Activated CD4-positive, alpha-beta T cell treated with anti-CD3 and anti-CD28 coated beads, Interleukin-2, Interleukin-4, amounts not matched to agents 100 ng/mL and 50 ng/mL, durations not matched to agents 16 hours and 8 hours (primary cell): ENCODE data around the gene TRAF5.

ENCODE experiments used
- DNase-seq: peaks from one replicate; pipeline ENCODE4 v3.0.0-alpha.2; 2020; ENCODE audit warnings: low spot score

The TRAF5 gene

GRCh38 chr1:211328084-211328694, 1.6 kb downstream of the TRAF5 start:
- no peak for DNase-seq

DNA sequence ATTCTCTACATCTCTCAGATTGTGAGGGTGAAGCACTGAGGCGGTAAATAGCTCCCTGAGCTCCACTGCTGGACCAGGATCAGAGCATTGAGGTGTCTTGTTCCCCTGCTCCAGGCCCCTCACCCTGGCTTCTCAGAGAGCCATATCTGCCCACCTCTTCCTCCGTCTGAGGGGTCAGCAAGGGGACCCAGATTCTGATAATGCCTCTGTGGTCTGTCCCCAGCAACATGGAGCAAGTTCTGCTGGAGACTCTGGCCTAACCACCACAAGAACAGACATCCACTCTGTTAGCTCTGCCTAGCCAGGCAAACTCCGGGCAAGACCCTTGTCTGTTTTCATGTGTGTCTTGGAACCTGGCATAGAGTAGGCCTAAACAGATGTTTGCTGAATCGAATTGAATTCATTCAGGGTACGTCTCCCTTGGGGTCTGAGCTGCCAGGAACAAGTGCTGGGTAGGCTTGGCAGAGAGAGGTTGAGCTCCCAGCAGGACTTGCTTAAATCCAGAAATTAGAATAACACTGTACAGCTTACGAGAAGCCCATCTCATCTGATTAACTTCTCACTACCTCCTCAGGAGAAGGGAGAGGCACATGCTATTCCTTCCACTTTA, 2.3 kb downstream of the TRAF5 start:
- no peak for DNase-seq

DNA sequence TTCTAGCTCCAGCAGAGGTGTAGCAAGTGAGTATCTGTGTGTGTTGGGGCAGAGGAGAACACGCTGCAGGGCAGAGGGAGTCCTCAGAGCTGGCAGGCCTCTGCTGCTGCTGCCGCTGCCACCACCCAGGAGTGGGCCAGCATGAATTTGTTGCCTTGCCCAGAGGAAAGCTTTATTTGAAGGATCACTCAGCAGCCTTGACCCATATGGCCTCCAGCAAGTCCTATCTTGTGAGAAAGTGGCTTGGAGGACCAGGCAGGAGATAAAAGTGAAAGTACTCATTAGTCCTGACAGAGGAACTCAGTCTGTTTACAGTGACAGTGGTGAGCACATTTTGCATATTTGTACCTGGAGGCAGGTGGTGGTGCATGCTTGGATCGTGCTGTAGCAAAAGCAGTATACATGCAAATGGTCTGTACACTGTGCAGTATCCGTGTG, 3.1 kb downstream of the TRAF5 start:
- DNase-seq = no peak

DNA sequence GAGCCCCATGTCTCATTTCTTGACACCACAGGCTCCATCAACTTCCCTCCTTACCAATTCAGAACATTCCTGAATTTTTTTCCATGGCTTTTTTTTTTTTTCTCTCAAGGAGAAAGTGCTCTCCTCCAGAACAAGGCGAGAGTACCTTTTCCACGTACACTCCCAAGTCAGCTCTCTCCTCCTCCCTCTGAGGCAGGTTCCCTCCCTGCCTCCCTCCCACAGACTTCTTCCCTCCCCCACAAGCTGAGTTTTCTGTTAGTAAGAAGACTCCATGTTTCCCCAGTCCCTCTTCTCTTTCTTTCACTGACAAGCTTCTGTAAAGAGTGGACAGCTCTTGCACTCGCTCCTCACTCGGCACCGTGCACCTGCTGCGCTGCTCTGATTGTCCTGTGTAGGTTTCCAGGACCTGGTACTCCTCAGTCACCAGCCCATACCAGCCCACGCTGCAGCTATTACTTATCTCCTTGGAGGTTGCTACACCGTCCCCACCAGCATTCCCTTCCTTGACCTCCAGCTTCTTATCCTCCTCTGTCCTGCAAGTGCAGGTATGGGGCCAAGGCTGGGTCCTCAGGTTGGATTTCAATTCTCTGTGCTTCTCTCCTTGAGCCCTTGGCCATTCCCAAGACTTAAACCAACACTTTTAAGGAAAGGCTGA, 3.8 kb downstream of the TRAF5 start:
- no peak for DNase-seq

DNA sequence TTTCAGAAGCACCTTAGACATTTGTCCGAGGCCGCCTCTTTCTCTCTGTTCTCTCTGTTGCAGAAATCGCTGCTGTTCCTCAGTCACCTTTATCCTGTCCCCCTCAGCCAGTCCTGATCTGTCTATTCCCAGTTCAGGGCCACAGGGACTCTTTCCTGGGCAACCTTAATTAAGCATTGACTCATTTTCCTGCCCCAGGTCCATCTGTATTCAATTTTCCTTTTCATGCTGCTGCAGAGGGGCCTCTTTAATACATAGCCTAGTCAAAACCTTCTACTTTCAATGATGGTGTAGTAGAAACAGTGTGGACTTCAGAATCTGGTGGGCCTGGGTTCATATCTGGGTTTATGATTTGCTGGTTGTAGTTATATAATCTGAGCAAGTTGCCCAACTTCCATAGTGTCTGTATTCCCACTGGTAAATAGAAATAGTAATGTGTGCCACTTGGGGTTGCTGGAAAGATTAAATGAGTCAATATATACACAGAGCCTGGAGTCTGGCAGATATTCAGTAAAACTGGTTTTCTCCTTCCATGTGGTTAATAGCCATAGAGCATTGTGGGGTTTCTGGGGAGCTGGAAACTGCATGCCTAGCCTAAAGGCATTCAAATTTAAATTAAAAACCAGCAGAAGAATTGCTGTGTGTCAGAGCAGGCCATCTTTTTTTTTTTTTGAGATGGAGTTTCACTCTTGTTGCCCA, 4.5 kb downstream of the TRAF5 start:
- DNase-seq = no peak

DNA sequence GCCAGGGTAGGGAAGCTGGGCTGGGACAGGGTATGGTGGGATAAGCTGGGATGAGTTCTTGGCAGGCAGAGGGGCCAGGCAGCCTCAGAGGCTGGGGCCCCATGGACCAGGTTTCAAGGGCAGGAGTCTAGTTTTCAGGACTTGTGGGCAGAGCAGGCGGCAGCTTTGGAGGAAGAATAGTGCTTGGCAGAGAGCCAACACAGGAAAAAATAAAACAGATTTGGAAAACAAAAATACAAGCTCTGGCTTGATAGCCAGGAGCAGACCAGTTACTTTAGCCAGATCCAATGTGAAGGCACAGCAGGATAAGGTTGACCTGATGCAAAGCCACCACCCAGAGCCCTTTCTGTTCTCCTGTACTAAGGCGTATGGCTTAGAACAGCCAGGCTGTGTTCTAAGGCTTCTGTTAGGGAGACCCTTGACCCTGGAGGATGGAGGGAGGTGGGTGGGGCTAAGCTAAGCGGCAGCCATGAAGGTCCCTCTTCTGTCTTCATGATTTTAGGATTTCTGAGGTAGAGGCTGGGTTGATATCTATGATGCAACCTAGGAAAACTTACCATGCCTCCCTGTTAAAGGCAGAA, 5.5 kb downstream of the TRAF5 start:
- DNase-seq = no peak

GRCh38 chr1:211332830-211333229, 6.2 kb downstream of the TRAF5 start:
- no peak for DNase-seq

GRCh38 chr1:211333906-211334305, 7.3 kb downstream of the TRAF5 start:
- no peak for DNase-seq

GRCh38 chr1:211334986-211335385, 8.4 kb downstream of the TRAF5 start:
- DNase-seq = no peak

DNA sequence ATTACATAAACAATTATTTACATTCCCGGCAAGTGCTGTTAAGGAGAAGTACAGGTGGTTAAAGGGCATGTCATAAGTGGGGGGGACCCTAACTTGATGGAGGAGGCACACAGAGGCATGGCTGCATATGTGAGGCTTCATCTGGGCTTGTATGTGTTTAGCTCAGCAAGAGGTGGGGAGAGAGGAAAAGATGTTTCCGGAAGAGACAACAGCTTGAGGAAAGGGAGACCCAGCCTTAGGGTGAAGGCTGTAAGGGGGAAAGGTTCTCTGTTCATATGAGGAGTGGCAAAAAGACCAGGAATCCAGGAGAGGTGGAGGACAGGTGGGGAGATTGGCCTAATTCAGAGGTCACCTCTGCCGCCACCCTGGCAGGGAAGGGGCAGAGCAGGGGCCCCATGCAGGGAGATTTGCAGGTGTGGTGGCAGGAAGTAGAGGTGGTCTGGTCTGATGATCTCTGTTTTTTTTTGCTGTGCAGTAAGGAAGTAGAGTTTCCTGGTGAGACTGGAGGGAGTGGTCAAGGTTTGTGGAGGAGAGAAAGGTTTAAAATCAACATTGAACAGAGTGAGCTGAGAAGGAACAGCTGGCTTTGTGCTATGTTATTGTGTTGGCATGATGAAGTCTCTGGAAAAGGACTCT, 9.0 kb downstream of the TRAF5 start:
- DNase-seq = no peak

- no peak for DNase-seq
Measured at GRCh38 chr1:211336161-211336560, 9.5 kb downstream of the TRAF5 start.

- no peak for DNase-seq
Measured at GRCh38 chr1:211336775-211337174, 10.1 kb downstream of the TRAF5 start.

DNA sequence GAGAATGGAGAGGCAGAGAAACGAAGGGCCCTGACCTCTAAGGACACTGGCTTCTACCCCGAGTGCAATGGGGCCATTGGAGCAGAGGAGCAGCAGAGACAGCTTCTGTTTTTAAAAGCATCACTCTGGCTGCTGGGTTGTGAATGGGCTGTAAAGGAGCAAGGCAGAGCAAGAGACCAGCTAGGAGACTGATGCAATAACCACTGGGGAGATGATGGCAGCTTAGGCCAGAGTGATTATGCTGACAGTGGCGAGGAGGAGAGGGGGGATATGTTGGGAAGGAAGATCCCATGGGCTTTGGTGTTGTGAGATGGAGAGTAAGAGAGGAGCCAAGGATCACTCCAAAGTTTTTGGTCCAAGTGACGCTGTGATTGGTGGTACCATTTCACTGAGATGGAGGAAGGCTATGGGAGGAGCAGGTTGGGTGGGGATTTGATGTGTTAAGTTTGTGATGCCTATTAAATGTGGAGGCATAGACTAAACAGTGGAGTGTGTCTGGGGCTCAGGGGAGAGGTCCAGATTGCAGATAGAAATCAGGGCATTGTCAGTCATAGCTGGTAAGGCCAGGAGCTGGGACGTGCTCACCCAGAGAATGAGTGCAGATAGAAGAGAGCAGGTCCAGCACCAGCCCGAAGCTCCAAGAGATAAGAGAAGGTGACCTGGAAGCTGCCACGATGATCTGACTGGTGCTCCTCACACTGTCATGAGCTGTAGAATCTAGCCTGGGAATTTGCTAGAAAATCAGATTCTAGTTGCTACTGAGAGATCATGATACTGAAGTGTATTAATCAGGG, 11.0 kb downstream of the TRAF5 start:
- DNase-seq = no peak

GRCh38 chr1:211338224-211338620, 11.6 kb downstream of the TRAF5 start:
- DNase-seq = no peak

DNA sequence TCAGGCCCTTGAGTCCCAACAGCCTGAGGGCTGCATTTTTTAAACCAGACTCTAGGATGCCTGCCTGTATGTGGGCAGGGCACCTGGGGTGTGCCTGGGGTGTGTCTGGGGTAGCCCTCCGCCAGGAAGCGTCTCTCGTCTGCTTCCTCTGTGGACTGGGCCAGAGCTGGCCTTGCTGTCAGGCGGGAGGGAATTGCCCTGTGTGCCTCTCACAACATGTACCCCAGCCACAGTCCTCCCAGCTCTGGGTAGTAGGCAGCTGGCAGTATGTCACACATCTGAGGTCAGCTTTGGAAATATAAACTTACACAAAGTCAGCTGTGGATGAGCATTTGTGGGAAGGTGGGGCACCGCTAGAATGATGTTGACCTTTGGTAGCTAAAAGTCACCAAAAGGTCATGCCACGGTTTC, 13.0 kb downstream of the TRAF5 start:
- DNase-seq = no peak

GRCh38 chr1:211340622-211341507, 14.2 kb downstream of the TRAF5 start:
- no peak for DNase-seq

DNA sequence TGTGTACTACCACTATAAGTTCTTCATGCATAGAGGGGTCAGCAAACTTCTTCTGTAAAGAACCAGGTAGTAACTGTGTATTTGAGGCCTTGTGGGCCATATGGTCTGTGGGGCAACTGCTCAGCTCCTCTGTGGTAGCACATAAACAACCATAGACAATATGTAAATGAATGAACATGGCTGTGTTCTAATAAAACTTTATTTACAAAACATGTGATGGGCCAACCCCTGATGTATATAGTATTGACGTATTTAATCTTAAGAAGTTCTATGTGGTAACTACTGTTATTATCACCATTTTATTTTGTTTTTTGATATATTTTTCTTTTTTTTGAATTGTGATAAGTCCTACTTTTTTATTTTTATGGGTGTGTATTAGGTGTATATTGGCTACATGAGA, 15.4 kb downstream of the TRAF5 start:
- DNase-seq = no peak

DNA sequence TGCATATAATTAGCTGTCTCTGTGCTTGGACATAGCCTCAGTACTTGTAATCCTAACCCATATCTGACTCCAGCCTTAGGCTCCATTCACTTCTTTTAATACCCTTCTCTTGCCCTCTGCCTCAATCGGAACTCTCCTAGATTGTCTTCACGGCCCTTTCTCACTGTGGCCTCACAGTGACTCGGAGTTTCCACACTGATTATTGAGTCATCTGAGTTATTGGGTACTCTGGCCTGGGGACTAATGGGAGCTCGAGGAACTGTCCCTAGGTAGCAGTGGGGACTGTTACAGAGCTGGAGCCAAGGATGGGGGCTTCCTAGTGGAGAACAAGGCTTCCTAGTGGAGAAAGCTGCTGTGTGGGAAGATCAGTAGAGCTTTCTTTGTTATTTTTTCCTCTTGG, 17.0 kb downstream of the TRAF5 start:
- no peak for DNase-seq

- DNase-seq = no peak
Measured at GRCh38 chr1:211344152-211344618, 17.6 kb downstream of the TRAF5 start.

- no peak for DNase-seq
Measured at GRCh38 chr1:211345719-211346118, 19.1 kb downstream of the TRAF5 start.
